NCI-H128 (cell line): ENCODE measurements around the gene LMBRD2.
"Not testable (repeated sequence)": the region's sequence is repeated elsewhere in the genome, so short reads cannot be mapped to it uniquely, and the experiment has no call there.

Experiments
- DNase-seq: peaks from one replicate; lab custom pipeline; 2025; ENCODE audit not compliant: unreplicated experiment; lab: John Stamatoyannopoulos, UW

The LMBRD2 gene

DNA sequence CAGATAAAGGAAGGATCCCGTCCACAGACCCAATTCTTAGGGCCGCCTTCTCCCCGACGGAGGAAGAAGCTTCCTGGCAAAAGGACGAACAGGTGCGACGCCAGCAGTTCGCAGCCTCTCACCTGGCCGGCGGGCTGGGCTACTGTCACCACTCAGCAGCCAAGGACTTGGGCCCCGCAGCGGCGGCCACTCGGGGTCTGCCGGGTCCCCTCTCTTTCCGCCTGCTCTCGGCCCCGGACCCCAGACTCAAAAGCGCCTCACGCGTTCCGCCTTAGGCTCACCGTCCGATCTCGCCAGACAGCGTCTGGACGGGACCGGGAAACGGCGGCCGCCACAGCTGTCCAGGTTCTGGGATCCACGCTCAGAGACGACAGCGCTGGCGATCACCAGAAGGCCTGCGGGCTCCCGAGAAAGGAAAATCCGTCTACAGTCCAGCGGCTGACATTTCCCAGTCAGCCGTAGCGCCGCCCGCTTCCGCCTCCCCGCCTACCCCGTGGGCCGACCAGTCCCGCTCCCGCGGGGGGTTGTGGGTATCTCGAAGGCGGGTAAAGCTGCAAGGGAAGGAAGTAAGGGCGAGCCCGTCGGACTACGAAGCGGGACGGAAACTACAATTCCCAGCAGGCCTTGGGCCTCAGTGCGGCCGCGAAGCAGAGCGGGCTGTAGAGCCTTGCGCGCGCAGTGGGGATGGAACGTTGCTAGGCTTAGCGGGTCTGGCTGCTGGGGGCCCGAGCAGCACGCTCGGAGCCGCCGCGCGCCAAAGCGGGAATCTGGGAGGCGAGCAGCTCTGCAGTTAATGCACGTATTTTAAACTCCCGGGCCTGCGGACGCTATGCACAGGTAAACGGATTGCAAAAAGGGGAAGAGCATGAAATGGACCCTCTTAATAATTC, at the start of gene LMBRD2, which contains the start of gene SKP2:
TSS of gene LMBRD2 (minus strand) at position 454 of the 890 bp plus-strand sequence. CDS start 8,538 bp downstream, outside the sequence.
TSS of gene SKP2 (plus strand) at position 678 of the 890 bp plus-strand sequence. CDS start at position 830, 152 bp downstream.
- peak; percentile 99 for DNase-seq

- DNase-seq, result no peak
Measured at GRCh38 chr5:36200513-36200912, 48.8 kb upstream of the LMBRD2 start.

DNA sequence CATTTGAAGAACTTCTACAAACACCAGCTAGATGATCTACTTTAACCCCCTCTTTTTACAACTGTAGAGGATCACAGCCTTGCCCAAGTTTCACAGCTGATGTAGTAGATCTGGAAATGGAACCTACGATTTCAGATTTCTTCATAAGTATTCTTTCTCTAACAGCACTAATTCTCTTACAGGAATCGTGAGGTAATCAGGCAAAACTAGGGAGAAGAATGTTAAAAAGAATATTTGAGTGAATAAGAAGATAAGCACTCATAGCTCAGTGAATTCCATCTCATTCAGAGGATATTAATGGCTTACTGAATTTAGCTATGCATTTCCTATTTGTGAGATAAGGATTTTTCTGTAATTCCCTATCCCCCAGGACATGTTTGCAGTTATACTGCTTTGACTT, 47.9 kb upstream of the LMBRD2 start:
- DNase-seq, result no peak

DNA sequence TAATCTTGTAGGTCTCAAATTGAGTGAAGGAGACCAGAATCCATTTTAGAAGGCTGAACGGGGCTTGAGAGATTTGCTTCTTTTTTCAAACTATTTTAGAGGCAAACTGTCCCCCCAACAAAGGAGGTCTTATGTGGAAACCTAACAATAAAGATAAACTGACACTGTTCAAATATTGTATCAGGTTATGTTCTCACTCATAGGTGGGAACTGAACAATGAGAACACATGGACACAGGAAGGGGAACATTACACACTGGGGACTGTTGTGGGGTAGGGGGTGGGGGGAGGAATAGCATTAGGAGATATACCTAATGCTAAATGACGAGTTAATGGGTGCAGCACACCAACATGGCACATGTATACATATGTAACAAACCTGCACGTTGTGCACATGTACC, 47.1 kb upstream of the LMBRD2 start:
- DNase-seq, result not testable (repeated sequence)

GRCh38 chr5:36198281-36198680, 46.6 kb upstream of the LMBRD2 start:
- DNase-seq, result no peak

DNA sequence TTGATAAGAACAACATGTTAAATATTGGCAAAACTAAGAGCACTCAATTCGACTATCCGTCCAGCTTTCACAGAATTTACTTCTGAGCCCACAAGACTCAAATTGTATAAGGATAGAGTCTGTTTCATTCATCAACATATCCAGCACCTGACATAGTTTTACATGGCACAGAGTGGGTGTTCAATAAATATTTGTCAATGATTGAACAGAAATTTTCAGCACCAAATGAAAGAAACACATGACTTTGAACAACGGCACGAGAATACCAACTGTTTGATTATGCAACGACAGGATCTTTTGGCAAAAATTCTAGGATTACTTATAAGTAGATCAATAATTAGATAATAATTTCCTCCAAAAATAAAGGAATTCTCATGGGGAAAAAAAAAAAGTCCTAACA, 42.1 kb upstream of the LMBRD2 start:
- no peak for DNase-seq

DNA sequence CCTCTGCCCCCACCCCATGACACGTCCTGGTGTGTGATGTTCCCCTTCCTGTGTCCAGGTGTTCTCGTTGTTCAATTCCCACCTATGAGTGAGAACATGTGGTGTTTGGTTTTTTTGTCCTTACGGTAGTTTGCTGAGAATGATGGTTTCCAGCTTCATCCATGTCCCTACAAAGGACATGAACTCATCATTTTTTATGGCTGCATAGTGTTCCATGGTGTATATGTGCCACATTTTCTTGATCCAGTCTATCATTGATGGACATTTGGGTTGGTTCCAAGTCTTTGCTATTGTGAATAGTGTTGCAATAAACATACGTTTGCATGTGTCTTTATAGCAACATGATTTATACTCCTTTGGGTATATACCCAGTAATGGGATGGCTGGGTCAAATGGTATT, 32.7 kb upstream of the LMBRD2 start:
- DNase-seq, result not testable (repeated sequence)

- DNase-seq, result no peak
Measured at GRCh38 chr5:36181774-36182173, 30.1 kb upstream of the LMBRD2 start.

- DNase-seq, result no peak
Measured at GRCh38 chr5:36180556-36181350, 29.1 kb upstream of the LMBRD2 start.

GRCh38 chr5:36179950-36180349, 28.3 kb upstream of the LMBRD2 start:
- no peak for DNase-seq

DNA sequence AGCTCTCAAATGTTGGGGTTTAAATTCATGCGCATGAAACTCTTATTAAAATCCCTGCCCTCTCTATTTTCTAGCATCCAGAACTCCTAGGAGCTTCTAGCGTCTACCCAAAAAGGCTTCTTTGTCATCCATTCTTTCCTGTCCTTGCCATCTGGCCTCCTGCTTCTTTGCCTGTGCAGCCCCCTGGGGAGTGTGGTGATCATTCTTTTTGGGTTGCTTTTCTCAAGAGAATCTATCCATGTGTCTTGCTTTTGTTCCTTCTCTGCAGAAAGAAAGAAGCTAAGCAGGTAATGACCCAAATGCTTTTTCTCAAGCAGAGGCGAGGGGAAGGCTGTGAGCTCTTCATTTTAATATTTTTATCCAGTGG, 26.8 kb upstream of the LMBRD2 start:
- no peak for DNase-seq

DNA sequence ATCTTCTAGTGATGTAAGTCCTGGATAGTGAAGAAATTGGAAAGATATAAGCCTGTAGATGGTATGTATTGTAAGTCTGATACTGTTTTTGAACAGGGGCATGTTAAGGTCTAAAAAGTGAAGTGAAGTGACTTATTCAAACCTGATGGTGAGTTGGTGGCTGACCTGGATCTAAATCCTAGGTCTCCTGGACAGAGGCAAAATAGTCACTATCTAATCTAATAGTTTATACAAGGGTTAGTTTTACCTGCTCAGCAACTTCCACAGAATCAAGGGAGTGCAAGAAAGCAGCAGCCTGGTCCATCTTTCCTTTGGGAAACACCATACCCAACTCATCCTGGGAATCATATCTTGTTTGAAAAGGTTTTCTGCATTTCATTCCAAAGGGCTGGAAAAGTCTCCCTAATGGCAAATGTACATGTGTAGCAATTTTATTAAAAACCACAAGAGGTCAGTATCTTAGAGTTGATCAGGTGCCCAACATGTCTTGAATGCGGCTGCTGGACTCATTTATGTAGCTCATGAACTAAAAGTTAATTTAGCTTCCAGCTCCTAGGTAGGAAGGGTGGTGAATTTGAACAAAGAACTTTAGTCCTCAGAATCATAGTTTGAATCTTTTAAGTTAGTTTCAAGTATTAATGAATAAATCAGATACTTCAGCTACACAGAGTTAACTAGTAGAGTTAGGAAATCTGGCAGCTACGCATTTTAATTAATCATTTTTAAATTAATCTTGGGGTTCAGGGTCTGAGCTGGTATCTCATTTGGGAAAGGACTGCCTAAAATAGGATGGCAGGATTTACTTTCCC, 26.2 kb upstream of the LMBRD2 start:
- DNase-seq, result no peak

- DNase-seq, result no peak
Measured at GRCh38 chr5:36177154-36177553, 25.5 kb upstream of the LMBRD2 start.

DNA sequence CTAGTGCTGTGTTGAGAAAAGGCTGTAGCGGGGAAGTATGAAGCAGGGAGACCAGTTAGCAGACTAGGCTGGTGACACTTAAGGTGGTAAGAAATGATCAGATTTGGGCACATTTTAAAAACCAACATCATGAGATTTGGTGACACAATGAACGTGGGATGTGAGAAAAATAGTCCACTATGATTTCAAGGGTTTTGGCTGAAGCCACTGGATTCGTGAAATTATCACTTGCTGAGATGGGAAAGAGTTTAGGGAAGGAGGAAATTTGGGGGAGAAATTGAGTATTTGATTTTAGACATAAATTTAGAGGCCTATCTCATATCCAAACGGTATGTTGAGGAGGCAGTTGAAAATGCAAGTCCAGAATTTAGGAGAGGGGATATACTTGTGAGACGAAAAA, 23.4 kb upstream of the LMBRD2 start:
- DNase-seq, result no peak

GRCh38 chr5:36174119-36174518, 22.4 kb upstream of the LMBRD2 start:
- no peak for DNase-seq

- no peak for DNase-seq
Measured at GRCh38 chr5:36173426-36173825, 21.7 kb upstream of the LMBRD2 start.

DNA sequence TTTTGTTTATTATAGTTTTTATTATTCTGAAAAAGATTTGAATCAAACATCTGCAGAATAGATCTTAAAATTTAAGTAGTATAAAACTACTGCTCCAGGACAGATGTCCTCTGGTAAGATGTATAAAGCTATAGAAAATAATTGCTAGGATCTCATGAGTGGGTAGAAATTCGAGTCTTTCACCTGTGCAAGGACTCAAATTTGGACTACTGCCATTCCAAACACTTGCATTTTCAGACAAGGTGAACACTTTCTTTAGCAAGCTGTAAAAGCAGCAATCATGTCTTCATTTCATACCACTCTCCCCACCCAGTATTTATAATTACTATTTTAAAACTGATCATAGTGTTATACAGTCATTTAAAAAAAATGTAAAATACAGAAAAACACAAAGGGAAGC, 20.9 kb upstream of the LMBRD2 start:
- no peak for DNase-seq

DNA sequence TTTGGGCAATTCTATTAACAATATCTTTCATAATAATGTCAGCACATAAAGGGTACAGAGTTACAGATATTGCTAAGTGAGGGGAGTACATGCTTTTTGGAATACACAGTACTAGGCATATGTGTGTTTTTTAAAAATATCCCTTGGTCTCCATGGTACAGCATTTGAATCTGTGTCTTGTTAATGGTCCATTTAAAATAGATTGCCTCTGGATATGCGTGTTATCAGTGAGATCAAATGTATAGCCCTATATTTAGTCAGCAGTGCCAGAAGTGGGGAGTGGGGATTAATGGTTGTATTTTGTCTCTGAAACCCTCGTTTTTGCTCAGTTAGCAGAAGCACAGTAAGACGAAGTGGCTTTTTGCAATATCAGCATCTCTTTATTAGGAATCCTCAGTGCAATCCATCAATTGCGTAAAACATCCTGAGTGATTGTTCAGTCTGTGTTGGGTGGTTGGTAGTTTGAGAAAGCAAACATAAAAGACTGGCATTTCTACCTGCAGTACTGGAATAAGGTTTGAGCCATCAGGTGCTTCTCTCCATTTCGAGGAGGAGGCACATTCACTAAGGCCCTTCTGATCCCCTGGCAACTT, 19.2 kb upstream of the LMBRD2 start:
- DNase-seq, result no peak

- no peak for DNase-seq
Measured at GRCh38 chr5:36168737-36169136, 17.1 kb upstream of the LMBRD2 start.

DNA sequence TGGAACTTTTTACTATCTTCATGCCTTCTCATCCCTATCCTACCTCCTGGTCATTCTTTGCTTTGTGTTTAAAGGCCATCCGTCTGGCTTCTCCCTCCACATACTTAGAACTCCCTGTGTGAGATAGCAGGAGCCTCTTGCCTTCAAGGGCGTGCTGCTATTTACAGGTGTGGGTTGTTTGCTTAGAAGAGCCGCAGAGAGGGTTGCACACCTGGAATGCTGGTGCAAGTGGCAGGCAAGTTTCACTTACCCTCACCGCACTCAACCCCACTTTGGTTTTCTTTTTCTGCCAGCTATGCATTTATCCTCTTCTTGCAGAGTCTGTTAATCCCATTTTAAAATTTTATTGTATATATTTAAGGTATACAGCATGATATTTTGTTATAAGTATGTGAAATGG, 12.8 kb upstream of the LMBRD2 start:
- no peak for DNase-seq
